Stimulated activated CD8-positive, alpha-beta memory T cell treated with anti-CD3 and anti-CD28 coated beads, Interleukin-12 subunit alpha, Interleukin-12 subunit beta, amount 100 ng/mL, for 1 hour (primary cell): ENCODE measurements around the gene SLC35D1.
A peak's percentile ranks its signal among the peaks of the same experiment; 100 is the strongest.

Experiments
- DNase-seq: peaks from one replicate; pipeline ENCODE4 v3.0.0-alpha.2; 2020; ENCODE audit warnings: low read depth

The SLC35D1 gene

DNA sequence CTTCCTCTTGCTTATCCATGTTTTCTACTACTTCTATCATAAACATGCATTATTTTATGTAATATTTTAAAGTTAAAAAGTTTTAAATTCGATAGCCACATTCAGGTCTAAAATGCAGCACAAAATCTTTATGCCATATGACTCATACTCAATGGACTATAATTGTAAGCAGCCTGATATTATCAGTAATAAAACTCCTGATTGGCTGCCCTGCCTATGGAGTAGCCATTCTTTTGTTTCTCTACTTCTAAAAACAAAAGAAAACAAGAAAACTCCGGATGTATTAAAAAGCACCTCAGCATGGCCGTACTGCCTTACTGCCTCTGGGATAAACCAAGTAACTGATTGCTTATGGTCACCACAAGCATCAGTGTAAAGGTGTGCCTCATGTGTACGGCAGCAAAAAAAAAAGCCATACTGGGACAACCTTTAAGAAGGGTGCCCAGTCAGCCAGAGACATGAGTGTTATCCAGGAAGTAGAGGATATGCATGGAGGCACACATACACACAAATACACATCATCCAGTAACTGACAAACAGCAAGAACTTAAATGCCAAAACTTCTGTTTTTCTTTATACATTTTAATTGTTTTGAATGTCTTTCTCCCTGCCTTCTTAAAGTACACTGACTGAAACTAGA lies 9.2 kb downstream of the SLC35D1 start:
- DNase-seq, result no peak

- no peak for DNase-seq
Observed at GRCh38 chr1:67043366-67043765, 10.6 kb downstream of the SLC35D1 start.

DNA sequence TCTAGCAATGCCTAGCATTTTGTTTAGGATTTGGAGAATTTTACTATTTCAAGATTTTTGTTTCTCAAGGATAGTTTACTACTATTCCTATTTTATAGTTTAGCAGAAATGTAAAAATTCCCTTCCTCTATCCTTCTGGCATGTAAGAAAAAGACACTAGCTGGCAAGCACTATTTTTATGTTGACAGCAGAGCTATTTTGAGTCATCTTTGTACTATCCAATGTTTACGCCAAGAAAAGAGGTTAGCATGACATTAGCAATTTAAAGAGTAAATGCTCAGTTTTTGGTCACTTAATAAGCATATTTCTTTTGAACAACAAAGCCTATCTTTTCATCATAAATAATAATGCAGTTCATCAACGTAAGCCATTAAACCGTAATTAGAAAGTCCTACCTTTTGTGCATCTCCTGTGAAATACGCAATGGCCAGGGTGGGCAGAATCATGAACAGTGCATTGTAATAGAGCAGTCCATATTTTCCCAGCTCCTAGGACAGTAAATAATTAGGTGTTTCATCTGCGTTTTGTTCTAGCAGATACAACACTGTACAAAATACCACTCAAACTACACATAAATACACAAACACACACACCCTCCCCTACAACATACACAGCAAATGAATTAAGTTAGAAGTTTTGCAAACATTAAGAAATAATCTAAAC lies 12.0 kb downstream of the SLC35D1 start:
- DNase-seq, result no peak

DNA sequence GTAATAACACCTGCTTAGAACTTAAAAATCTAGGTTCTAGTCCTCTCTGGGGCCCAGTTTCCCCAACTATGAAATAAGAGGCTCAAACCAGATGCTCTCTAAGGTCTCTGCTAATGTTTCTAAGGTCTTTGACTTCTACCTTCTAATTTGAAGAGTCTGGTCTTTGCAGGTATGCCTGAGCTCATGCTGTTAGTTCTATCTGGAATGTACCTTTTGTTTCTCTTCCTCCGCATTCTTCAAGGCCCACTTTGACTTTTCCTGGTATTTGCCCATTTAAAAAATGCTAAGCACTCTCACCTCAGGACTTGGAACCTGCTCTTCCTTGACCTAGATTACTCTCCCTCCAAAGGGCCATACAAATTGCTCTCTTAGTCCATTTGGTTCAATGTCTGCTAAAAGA lies 13.5 kb downstream of the SLC35D1 start:
- DNase-seq, result no peak

GRCh38 chr1:67031859-67032247 lies 22.1 kb downstream of the SLC35D1 start:
- no peak for DNase-seq

- DNase-seq, result no peak
Observed at GRCh38 chr1:67031121-67031858, 22.7 kb downstream of the SLC35D1 start.

DNA sequence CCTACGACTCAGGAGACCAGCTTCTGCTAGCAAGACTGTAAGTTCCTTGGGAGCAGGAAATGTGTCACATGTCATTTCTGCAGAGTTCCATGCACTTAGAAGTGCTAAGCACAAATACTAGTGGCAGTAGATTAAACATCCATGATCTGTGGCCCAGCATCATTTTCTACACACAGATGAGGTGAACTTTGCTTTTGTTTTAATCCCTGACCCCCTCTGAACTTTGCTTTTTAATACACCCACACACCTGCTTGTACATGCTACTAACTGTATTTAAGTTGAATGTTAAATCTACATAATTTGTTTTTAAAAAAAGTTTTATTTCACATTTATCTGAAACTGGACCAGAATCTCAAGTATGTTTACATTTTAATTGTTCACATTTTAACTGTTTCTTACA lies 24.5 kb downstream of the SLC35D1 start:
- DNase-seq, result no peak

- DNase-seq, result no peak
Observed at GRCh38 chr1:67020765-67021164, 33.2 kb downstream of the SLC35D1 start.

GRCh38 chr1:67020304-67020703 lies 33.6 kb downstream of the SLC35D1 start:
- no peak for DNase-seq

GRCh38 chr1:67019600-67020136 lies 34.3 kb downstream of the SLC35D1 start:
- DNase-seq, result no peak

- DNase-seq, result no peak
Observed at GRCh38 chr1:67019121-67019520, 34.8 kb downstream of the SLC35D1 start.

DNA sequence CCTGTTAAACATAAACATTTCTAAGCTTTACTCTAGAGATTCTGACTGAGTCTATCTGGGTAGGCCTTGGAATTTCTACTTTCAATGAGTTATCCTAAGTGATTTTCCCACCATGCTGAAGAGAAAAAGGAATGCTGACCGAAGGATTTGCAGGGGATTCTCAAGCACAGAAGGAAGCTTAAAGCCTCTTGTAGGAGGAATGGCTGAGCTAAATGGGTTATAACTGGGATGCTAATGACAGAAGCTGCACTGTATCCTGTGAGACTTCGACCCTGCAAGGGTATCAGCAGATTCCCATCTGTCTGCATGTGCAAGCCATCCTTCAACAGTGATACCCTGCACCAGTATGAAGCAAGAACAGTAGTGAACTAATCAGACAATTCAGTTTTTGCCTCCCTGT lies 35.4 kb downstream of the SLC35D1 start:
- no peak for DNase-seq

- DNase-seq, result no peak
Observed at GRCh38 chr1:67013573-67013972, 40.4 kb downstream of the SLC35D1 start.

DNA sequence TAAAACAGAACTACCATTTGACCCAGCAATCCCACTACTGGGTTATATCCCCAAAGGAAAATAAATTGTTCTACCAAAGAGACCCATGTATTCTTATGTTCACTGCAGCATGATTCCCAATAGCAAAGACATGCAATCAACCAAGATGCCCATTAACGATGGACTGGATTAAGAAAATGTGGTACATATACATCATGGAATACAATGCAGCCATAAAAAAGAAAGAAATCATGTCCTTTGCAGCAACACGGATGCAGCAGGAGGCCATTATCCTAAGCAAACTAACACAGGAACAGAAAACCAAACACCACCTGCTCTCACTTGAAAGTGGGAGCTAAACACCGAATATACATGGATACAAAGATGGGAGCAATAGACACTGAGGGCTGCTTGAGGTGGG lies 44.2 kb downstream of the SLC35D1 start:
- no peak for DNase-seq

- no peak for DNase-seq
Observed at GRCh38 chr1:67005068-67005467, 48.9 kb downstream of the SLC35D1 start.

GRCh38 chr1:67004176-67004575 lies 49.8 kb downstream of the SLC35D1 start:
- no peak for DNase-seq

GRCh38 chr1:67001682-67002425 lies 52.1 kb downstream of the SLC35D1 start:
- DNase-seq, result no peak

DNA sequence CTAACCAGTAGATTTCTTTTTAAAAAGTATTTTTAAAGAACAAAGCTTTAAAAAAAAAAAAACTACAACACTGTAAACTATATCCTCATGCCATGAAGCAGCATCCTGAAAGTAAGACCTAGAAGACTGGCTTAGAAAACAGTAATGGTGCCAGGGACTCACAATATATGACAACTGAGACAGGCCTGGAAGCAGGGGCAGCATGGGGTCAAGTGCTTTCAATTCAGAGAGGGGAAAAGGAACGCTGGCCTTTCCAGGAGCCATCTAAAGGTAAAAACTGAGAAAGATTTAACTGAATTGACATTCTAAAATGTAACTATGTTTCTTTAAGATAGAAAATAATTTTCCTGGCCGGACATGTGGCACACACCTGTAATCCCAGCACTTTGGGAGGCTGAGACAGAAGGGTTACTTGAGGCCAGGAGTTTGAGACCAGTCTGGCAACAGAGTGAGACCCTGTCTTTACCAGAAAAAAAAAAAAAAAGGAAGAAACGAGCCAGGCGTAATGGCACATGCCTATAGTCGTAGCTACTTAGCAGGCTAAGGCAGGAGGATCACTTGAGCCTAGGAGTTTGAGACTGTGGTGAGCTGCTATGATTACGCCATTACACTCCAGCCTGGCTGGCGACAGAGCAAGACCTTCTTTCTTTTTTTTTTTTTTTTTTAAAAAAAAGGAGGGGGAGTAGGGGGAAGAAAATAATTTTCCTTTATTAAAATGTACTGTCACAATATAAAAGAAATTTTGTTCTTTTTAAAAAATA lies 54.1 kb downstream of the SLC35D1 start:
- no peak for DNase-seq

GRCh38 chr1:66998972-66999371 lies 55.0 kb downstream of the SLC35D1 start:
- DNase-seq, result no peak

DNA sequence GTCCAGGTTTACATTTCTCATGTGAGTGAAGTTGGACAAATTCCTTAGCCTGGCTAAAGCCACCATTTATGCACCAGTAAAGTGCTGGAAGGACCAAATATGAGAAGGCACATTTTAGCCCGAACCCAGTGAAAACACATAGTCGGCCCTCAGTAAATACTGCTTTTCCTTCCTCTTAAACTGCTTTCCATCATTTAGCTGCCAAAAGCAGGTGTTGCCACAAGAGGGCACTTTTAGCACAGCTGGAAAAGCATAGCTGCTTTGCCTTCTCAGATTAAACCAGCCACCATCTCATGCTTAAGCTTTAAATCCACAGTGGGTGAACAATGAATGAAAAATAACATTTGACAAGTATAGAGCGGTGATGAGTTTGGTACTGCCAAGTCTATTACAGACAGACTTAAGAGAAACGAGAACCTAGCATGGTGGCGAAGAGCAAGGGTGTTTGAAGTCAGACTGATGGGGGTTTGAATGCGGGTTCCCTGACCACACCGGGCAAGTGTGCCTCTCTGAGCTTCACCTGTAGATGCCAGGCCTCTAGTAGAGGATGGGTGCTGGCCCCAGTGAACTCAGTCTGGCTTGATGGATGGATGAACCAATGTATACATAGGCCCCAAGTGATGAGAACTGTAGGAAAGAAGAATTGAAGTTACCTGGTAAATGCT lies 57.8 kb downstream of the SLC35D1 start:
- peak; percentile 28 for DNase-seq

- no peak for DNase-seq
Observed at GRCh38 chr1:66993076-66993475, 60.9 kb downstream of the SLC35D1 start.
